GM19043 (cell line): ENCODE measurements around the gene EPS8L1.
"Not testable (repeated sequence)": the region's sequence is repeated elsewhere in the genome, so short reads cannot be mapped to it uniquely, and the experiment has no call there.

ENCODE experiments used
- ATAC-seq: cut with Tn5 transposase; IDR thresholded peaks from one replicate; pipeline ENCODE4 v1.9.1; 2021; ENCODE audit warnings: low read depth; ENCODE audit not compliant: unreplicated experiment

Gene EPS8L1

GRCh38 chr19:55075371-55075998, at the start of gene EPS8L1:
Gene EPS8L1 (plus strand): TSS chr19:55075869. CDS start chr19:55076445, 576 bp downstream.
- no peak for ATAC-seq

- not testable (repeated sequence) for ATAC-seq
Measured at GRCh38 chr19:55027140-55027471, 48.6 kb upstream of the EPS8L1 start.

GRCh38 chr19:55027472-55028337, 48.0 kb upstream of the EPS8L1 start:
- no peak for ATAC-seq

DNA sequence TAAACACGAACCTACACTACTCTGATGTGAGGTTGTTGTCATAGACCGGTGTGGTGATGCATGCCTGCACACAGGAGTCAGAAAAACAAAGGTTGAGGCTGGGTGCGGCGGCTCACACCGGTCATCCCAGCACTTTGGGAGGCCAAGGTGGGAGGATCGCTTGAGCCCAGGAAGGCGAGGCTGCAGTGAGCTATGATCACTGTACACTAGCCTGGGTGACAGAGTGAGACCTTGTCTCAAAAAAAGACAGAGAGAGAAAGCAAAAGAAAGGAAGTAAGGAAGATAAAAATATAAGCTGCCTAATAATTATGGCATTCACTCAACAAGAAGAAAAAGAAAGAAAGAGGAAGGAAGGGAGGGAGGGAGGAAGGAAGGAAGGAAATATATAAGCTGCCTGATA, 46.9 kb upstream of the EPS8L1 start:
- ATAC-seq = no peak

GRCh38 chr19:55031178-55031577, 44.5 kb upstream of the EPS8L1 start:
- no peak for ATAC-seq

- no peak for ATAC-seq
Measured at GRCh38 chr19:55032170-55032800, 43.4 kb upstream of the EPS8L1 start.

GRCh38 chr19:55032976-55033643, 42.6 kb upstream of the EPS8L1 start:
- not testable (repeated sequence) for ATAC-seq

DNA sequence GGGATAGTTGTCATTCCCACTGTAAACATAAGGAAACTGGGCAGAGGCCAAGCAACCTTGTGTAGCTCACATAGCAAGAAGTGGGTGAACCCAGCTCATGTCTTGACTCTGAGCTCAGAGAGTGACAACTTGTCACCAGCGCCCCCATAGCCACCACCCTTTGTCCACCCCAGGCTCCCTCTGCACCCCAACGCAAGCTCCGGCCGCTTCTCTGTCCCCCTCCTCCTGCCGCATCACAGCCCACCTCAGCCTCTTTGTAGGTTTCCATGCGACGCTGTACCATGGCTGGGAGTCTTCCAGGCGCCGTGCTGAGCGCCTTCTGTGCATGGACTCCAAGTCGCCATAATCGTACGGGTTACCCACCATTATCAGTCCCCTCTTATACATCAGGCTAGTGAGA, 40.9 kb upstream of the EPS8L1 start:
- ATAC-seq = no peak

DNA sequence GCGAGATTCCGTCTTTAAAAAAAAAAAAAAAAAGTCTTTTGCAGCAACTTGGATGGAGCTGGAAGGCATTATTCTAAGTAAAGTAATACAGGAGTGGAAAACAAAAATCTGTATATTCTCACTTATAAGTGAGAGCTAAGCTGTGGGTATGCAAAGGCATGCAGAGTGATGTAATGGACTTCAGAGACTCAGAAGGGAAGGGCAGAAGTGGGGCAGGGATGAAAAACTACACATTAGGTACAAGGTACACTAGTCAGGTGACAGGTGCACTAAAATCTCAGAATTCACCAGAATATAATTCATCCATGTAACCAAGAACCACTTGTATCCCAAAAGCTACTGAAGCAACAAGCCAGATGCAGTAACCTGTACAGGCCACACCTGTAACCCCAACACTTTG, 39.6 kb upstream of the EPS8L1 start:
- no peak for ATAC-seq

DNA sequence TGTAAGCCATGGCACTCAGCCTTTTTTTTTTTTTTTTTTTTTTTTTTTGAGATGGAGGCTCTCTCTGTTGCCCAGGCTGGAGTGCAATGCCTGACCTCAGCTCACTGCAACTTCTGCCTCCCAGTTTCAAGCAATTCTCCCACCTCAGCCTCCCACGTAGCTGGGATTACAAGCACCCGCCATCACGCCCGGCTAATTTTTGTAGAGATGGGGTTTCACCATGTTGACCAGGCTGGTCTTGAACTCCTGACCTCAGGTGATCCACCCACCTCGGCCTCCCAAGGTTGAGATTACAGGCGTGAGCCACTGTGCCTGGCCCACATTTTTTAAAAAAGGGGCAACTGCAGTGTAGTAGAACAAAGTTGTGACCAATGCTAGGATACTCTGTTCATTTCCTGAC, 38.1 kb upstream of the EPS8L1 start:
- ATAC-seq = not testable (repeated sequence)

- ATAC-seq = not testable (repeated sequence)
Measured at GRCh38 chr19:55040654-55041053, 35.0 kb upstream of the EPS8L1 start.

- no peak for ATAC-seq
Measured at GRCh38 chr19:55041244-55041626, 34.4 kb upstream of the EPS8L1 start.

GRCh38 chr19:55041627-55042343, 33.9 kb upstream of the EPS8L1 start:
- no peak for ATAC-seq

- no peak for ATAC-seq
Measured at GRCh38 chr19:55042344-55042678, 33.4 kb upstream of the EPS8L1 start.

DNA sequence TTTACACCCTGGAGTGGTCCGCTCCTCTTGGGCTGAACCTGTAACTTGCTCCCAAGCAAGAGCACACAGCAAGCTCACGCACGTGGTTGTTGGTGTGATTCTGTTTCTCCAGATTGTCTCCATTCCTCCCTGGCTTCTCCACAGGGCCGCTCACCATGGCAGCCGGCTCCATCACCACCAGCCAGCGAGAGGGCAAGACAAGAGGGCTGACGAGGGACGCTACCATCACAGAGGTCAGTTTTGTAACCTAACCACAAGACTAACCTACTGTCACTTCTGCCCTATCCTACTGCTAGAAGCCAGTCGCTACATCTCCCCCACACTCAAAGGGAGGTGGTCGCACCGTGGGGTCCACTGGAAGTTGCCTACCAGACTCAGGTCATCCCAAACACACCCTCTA, 33.0 kb upstream of the EPS8L1 start:
- no peak for ATAC-seq

DNA sequence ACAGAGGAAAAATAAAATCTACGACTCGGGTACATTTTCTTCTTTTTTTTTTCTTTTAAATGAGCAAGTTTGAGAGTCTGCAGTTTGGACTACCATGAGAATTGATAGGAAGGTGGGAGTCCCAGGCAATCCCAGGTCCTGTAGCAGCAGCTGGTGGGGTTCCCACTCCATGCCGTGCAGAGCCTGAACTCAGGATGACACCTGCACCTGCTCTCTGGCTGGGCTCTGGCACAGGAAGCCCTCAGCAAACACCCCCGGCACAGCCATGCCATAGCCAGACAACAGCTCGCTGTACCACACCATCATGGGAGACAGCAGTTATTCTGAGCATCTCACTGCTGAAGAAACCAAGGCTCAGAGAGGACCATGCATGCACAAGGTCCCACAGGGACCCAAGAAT, 31.4 kb upstream of the EPS8L1 start:
- ATAC-seq = no peak

GRCh38 chr19:55044771-55045716, 30.6 kb upstream of the EPS8L1 start:
- ATAC-seq = no peak

DNA sequence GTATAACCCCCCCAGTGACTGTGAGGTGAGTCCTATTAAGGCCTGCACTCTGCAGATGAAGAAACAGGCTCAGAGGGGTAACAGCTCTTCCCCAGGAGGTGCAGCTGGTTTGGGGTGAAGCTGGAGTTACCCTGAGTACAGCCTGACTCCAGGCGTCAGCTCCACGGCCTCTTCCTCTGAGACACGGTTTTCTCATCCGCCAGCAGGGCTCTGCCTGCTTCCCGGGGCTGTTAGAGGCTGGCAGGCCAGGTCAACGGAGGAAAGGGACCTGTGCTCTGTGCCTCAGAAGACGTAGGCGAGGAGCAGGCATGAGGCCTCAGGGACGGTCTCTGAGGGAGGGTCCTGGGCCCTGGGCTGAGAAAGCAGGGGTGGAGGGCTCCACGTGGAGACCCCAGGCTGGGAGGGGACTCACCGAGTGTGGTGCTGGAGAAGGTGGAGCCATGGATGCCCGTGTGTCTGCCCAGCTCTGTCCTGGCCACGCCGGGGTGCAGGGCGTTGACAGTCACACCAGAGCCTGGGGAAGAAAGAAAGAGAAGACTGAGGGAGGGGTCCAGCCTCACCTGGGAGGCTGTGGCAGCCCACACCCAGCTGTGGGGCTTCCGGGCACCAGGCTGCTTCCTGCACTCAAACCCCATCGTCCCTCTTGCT, 28.6 kb upstream of the EPS8L1 start:
- no peak for ATAC-seq

DNA sequence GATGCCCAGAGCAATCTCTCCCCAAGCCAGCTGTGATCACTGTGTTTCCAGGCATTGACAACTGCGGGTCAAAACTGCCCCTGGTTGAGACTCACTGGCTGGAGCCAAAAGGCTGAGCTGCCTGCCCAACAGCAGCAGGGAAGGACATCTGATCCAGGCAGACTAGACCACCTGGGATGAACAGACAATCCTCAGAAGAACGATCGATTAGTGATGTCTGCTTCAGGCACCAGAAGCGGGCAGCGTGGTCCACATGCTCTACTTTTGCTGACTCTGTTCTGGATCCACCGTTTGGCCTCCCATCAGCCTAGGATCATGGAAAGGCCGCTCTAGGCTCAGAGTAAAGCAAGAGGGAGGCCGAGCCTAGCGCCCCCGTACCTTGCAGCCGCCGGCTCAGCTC, 27.7 kb upstream of the EPS8L1 start:
- ATAC-seq = no peak
